Pons (tissue), 1 donor: ENCODE results near the gene DNAH7.

Experiments
- DNase-seq: peaks from one replicate; pipeline ENCODE4 v3.0.0-alpha.2; 2016; ENCODE audit warnings: low spot score

The DNAH7 gene

DNA sequence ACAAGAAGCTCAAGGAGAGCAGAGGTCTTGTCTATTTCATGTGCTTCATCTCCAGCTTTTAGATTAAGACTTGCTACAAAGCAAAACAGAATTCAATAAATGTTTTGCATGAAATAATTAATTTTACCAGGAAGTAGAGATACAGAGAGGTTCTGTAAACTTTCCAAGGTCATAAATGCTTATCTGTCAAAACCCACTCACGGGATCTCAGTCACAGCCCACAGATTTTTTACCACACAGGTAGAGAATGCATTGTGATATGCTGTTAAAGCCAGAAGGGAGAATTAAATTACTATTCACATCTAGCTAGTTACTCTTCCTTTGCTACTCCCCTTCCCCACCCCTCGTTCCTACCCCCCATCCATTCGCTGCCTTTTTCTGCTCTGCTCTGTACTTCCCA is 205.5 kb downstream of the DNAH7 start:
- no peak for DNase-seq

DNA sequence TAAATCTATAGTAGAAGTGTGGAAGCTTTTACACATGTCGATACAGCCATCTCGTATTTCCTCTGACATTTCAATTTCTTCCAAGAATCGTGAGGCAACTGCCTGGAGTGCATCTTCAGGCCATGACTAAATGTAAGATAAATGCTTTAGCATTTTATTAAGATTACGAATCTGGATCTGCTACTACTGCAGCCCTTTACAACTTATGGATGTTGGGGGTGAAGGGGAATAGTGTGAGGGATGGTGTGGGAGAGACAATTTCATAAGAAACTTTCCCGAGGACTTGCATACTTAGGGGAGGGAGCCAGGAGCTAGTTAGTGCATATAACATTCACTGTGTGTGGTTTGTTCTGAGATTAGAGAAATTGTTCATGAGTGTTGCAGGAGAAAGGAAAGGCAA is 206.8 kb downstream of the DNAH7 start:
- DNase-seq: no peak

DNA sequence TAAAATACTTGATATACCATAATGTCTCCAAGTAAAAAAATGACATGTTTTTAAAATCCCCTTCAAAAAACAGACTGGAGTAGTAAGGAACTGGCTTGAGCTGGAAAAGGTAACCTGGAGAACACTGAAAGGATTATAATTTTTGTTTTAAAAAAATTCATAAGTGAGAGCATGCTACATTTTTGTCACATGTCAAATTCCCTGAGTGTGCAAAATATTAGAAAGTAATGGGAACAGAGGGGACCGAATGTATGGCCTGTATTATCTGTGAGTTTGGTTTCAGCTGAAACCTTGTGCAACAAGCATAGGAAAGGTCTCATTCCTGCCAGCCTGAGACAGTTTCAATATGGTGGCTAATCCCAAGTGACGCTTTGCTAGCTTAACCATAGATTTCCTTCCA is 209.1 kb downstream of the DNAH7 start:
- DNase-seq: no peak

DNA sequence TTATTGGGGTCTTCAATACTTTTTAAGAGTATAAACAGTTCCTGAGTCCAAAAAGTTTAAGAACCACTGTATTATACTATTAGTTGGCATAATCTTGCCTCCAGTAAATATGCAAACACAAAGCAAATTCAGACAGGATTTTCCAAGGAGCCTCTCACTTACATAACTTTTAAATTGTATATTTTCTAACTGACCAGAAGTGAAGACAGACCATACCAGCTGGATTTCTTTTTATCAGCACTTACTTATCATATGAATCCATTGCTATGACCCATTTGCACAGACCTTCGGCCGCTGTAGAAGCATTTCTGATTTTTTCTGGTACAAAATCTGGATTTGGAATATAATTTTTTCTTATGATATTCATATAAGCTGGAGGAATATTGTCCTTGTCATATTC is 211.5 kb downstream of the DNAH7 start:
- no peak for DNase-seq

DNA sequence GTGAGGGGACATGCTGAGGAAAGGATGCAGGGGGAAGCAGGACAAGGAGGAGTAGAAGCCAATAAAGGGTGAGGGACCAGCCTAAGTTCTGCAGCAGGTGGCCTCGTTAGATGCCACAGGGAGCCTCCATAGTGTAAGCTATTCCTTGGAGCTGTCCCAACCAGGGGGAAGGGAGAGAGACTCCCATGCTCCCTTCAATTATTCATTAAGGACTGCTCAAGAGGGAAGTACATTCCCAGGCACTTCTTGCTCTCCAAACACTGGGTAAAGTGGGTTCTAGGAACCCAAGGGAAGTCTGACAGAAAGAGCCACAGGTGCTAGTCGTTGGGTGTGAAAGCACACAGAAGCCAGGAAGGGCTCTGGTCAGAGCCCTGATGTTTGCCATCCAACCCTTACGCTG is 217.9 kb downstream of the DNAH7 start:
- DNase-seq: no peak

DNA sequence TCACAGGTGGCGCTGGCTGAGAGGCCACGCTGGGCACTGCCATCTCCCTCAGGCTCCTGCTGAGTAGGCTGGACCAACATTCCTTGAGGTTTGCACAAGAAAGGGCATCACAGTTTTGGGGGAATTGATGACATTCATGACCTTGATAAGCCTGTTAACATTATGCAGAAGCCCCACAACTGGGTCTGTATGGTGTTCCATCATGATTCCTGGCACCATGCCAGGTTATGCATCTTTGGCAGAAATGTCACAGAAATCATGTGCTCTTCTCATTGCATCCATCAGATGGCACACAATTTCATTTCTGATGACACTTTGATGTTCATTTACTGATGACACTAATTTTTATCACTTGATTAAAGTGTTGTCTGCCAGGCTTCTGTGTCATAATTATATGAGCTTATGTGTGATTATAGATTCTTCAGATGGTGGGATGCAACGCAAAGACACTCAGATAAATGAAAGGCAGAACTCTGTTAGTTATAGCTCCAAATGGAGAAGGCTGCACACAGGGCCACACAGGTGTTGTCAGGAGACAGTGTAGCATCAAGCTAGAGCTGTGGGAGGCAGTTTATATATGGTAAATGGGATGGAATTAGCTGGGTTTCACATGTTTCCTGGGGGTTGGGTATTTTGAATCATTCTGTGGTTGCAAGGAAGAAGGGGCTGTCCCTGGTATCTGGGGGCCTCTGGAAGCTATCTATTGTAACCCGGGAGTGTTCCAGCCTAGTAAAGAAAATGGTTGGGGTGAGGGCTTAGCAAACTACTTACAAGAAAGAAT is 220.3 kb downstream of the DNAH7 start:
- DNase-seq: no peak

GRCh38 chr2:195842932-195843331 is 225.7 kb downstream of the DNAH7 start:
- DNase-seq: no peak

GRCh38 chr2:195838002-195838401 is 230.6 kb downstream of the DNAH7 start:
- no peak for DNase-seq

DNA sequence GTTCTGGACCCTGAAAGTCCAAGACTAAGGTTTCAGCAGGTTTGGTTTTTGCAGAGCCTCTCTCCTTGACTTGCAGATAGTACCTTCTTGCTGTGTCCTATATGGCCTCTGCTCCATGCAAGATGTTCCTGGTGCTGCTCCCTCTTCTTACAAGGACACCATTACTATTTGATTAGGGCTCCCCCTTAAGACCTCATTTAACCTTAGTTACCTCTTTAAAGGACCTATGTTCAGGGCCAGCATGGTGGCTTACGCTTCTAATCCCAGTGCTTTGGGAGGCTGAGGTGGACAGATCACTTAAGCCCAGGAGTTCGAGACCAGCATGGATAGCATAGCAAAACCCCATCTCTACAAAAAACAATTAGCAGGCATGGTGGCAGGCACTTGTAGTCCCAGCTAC is 232.6 kb downstream of the DNAH7 start:
- DNase-seq: no peak

GRCh38 chr2:195834836-195835235 is 233.8 kb downstream of the DNAH7 start:
- no peak for DNase-seq

DNA sequence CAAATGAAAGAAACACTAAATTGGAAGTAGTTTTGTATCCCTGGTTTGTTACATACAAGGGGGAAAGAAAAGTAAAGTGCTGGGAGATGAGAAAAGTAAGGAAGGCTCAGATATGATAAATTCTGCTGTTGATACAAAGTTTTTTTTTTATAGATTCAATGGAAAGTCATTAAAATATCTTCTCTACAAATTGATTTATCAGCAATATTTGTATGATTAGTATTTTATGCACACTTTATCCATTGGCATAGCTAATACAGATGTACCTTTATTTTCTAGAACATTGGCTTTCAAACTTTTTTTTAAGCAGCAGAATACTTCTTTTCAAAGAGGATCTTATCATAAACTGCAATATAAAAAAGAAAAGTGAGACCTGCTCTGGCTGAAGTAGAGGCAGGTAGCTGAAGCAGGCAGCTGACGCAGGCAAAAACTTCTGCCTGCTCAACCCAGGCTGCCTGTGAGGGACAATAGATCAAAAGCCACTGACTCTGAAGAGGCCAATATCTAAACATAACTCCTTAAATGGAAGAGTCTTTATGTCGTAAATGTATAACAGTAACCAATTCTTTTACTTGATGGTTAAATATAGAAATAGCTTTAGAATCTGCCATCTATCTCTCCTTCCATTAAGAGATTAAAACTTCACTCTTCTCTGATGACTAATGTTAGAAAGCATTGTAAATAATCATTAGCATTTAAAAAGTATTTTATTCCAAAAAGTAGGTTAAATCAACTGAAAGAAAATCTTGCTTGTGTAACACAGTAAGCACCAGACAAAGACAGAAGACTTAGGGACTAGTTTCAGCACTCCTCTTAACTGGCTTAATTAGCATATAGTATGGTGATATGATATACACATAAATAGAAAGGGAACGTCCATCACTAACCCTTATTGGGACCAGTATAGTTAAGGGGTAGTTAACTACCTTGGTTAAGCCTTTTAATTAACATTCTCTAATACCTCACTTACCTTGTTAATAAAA is 237.4 kb downstream of the DNAH7 start:
- DNase-seq: no peak

DNA sequence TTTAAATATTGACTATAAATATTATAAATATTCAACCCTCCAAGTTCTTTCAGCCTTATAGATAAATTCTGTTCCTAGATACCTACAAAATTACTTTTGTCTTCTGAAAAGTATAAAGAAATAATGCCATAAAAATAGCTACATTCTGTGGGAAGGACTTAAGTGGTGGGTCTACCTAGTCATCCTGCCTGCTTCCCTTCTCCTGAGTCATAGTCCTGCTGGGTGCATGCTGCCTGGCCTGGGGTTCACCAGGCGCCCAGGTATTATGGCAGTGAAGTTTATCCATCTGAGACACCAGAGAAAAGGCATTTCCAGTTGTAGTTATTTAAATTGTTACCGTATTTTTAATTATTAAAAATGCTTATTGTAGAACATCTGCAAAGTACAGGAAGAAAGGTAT is 244.2 kb downstream of the DNAH7 start:
- no peak for DNase-seq

DNA sequence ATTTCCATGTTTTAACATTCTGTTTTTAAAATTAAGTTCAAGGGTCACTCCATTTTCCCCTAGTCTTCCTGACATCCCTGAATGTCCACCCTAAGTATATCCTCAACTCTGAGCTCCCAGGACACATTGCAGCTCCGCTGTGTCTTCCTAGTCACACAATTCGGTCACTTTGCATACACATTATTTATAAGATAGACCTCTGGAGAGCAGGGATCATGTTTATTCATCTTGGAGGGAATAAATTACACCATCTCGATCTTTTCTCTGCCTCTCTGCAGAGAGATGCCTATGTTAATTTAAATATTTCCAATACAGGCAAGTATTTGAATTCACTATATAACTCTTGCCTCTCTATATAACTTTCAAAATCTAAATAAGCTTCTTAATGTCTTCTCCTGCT is 245.4 kb downstream of the DNAH7 start:
- DNase-seq: no peak

- no peak for DNase-seq
Measured at GRCh38 chr2:195821566-195821932, 247.1 kb downstream of the DNAH7 start.

GRCh38 chr2:195820867-195821565 is 247.6 kb downstream of the DNAH7 start:
- DNase-seq: no peak

DNA sequence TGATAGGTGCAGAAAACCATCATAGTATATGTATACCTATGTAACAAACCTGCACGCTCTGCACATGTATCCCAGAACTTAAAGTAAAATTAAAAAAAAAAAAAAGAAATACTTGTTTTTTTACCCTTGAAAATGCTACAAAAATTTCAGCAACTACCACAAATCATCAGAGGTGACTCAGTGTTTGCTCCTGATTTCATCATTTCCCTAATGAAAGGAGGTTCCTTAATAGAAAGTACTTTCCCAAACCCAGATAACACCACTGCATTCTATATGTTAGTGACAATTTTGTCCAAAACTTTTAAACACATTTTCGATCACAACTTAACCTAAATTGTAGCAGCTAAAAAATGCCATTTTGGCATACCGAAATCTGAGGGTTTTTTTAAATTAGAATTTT is 248.3 kb downstream of the DNAH7 start:
- no peak for DNase-seq

DNA sequence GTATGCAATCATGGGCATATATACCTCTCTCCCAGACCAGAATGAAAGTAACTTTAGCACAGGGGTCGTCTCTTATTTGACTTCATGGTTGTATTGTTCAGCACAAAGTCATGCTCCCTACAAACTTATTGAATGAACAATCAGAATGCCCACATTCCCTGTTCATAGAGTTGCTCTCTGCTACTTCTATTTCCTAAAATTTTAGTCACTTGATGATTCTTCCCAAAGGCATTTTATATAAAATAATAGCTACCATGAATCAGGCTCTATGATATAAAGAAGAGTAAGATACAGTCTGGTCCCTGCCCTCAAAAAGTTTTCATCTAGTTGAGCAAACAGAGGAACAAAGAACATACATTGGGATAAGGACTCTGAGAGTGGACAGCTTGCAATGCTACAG is 249.4 kb downstream of the DNAH7 start:
- no peak for DNase-seq

GRCh38 chr2:195818526-195818925 is 250.1 kb downstream of the DNAH7 start:
- no peak for DNase-seq

DNA sequence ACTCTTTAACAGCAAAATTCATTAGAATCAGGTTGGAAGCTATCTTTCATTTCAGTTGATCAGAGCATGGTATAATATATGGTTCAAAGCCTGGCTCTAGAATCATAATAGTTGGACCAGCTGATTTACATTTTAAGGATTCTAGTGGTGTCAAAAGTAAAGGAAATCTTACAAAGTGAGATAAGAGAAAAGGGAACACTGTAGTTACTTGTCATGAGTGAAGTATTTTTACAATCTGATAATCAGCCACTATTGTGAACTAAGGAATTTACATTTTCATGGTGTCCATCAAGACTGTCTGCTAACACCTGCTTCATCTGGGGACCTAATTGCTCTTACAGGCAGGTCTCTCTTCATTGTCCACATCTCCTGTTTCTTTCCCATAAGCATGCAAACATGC is 250.5 kb downstream of the DNAH7 start:
- DNase-seq: no peak

- no peak for DNase-seq
Measured at GRCh38 chr2:195815083-195815482, 253.6 kb downstream of the DNAH7 start.

- no peak for DNase-seq
Measured at GRCh38 chr2:195813421-195813820, 255.2 kb downstream of the DNAH7 start.

GRCh38 chr2:195810340-195811098 is 258.1 kb downstream of the DNAH7 start:
- DNase-seq: no peak
